ENCODE measurements around the gene MT1G.

DNA sequence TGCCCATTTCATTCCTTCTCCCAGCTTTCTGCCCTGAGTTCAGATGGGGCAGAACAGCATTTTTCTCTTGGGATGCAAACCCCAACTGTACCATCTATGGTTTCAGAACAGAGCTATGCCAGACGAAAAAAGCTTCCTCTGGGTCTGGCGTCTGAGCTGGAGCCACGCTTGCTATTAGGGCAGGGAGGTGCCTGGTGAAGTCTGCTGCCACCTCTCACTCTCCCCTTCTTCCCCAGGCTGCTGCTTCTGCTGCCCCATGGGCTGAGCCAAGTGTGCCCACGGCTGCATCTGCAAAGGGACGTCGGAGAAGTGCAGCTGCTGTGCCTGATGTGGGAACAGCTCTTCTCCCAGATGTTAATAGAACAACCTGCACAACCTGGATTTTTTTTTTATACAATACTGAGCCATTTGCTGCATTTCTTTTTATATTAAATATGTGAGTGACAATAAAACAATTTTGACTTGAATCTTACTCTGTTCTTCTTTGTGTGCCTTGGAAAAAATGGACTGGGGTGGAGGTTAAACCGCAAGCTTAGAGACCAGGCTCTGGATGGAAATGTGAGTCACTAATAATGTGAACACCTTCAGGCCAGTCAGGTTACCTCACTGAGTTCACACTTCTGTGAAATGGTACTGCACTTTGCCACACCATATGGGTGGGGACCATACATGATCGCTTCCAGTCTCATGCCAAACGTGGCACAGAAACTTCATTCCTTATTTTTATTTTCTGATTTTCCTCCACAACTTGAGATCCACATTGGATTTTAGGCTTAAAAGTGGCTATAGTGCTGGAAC, 31.1 kb downstream of the MT1G start:
- TF ChIP-seq, protein P1, sequence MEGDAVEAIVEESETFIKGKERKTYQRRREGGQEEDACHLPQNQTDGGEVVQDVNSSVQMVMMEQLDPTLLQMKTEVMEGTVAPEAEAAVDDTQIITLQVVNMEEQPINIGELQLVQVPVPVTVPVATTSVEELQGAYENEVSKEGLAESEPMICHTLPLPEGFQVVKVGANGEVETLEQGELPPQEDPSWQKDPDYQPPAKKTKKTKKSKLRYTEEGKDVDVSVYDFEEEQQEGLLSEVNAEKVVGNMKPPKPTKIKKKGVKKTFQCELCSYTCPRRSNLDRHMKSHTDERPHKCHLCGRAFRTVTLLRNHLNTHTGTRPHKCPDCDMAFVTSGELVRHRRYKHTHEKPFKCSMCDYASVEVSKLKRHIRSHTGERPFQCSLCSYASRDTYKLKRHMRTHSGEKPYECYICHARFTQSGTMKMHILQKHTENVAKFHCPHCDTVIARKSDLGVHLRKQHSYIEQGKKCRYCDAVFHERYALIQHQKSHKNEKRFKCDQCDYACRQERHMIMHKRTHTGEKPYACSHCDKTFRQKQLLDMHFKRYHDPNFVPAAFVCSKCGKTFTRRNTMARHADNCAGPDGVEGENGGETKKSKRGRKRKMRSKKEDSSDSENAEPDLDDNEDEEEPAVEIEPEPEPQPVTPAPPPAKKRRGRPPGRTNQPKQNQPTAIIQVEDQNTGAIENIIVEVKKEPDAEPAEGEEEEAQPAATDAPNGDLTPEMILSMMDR (IDR thresholded peaks at IDR 0.05): no peak
- no peak for TF ChIP-seq POLR2A (IDR thresholded peaks at IDR 0.05)

All from adrenal gland (tissue), 5 donors.